DOHH2 (cell line): ENCODE results near the gene PARVB.

Experiments
- H3F3A ChIP-seq: fragments of 200-600 bp; sonication (generic), shearing (Covaris generic); 2 replicates; pipeline ENCODE4 v1.6.0; 2016; ENCODE audit warnings: antibody characterized with exemption, mild to moderate bottlenecking; ENCODE audit not compliant: control insufficient read depth, insufficient read depth
- H3K27ac ChIP-seq: fragments of 200-600 bp; sonication (generic); 2 replicates; pipeline ENCODE4 v1.5.1; 2014; ENCODE audit warnings: low read depth, mild to moderate bottlenecking, low read length, moderate library complexity
- H3K27me3 ChIP-seq: fragments of 200-600 bp; sonication (generic); 2 replicates; pipeline ENCODE4 v1.6.1; 2014; ENCODE audit warnings: mild to moderate bottlenecking, low read length, mixed read lengths; ENCODE audit not compliant: control insufficient read depth
- H3K36me3 ChIP-seq: fragments of 200-600 bp; sonication (generic); 2 replicates; pipeline ENCODE4 v1.6.1; 2014; ENCODE audit warnings: mild to moderate bottlenecking, low read length, moderate library complexity, mixed read lengths; ENCODE audit not compliant: control insufficient read depth
- H3K4me1 ChIP-seq: fragments of 200-600 bp; sonication (generic); 2 replicates; pipeline ENCODE4 v1.6.1; 2014; ENCODE audit warnings: mild to moderate bottlenecking, low read length, mixed read lengths; ENCODE audit not compliant: control insufficient read depth
- H3K4me2 ChIP-seq: fragments of 200-600 bp; sonication (generic); 2 replicates; pipeline ENCODE4 v1.6.0; 2014; ENCODE audit warnings: mild to moderate bottlenecking, low read length, moderate library complexity
- H3K4me3 ChIP-seq: fragments of 200-600 bp; sonication (generic); 2 replicates; pipeline ENCODE4 v1.5.1; 2014; ENCODE audit warnings: mild to moderate bottlenecking, low read length, mixed read lengths
- H3K79me2 ChIP-seq: fragments of 200-600 bp; sonication (generic); 2 replicates; pipeline ENCODE4 v1.6.1; 2014; ENCODE audit warnings: mild to moderate bottlenecking, low read length, mixed read lengths; ENCODE audit not compliant: control insufficient read depth
- H3K9me2 ChIP-seq: fragments of 200-600 bp; sonication (generic); replicated peaks from 2 replicates; pipeline ENCODE4 v1.6.1; 2014; ENCODE audit warnings: mild to moderate bottlenecking, low read length, mixed read lengths; ENCODE audit not compliant: control insufficient read depth
- H3K9me3 ChIP-seq: fragments of 200-600 bp; sonication (generic); 2 replicates; pipeline ENCODE4 v1.6.1; 2014; ENCODE audit warnings: antibody characterized with exemption, low read length, mixed read lengths; ENCODE audit not compliant: control insufficient read depth, insufficient read depth
- H4K20me1 ChIP-seq: fragments of 200-600 bp; sonication (generic); 2 replicates; pipeline ENCODE4 v1.6.0; 2014; ENCODE audit warnings: low read depth, mild to moderate bottlenecking, antibody characterized with exemption, low read length, moderate library complexity; ENCODE audit not compliant: control insufficient read depth, insufficient read depth
- EZH2phosphoT487 ChIP-seq: fragments of 200-600 bp; sonication (generic); IDR thresholded peaks from 2 replicates; pipeline ENCODE4 v1.6.1; 2017; ENCODE audit warnings: borderline replicate concordance, mild to moderate bottlenecking, antibody characterized with exemption, low read length, moderate library complexity, mixed read lengths
- TF ChIP-seq, protein P1 (sequence below): fragments of 200-600 bp; sonication (generic); IDR thresholded peaks from one replicate; pipeline ENCODE4 v1.5.1; 2014; ENCODE audit warnings: antibody characterized with exemption, mild to moderate bottlenecking, low read depth, low read length; ENCODE audit not compliant: poor library complexity, severe bottlenecking

PARVB gene

GRCh38 chr22:44119669-44120313 is 95.7 kb downstream of the PARVB start:
- Histone ChIP-seq H4K20me1 (no peaks in the 10 kb centered on the region), H3K9me2 (no peaks in the 10 kb centered on the region), H3K9me3 (no peaks in the 10 kb centered on the region), H3K4me2 (no peak overlapping the region), H3K36me3 (no peaks in the 10 kb centered on the region), H3K27ac (no peak overlapping the region), H3K4me1 (no peaks in the 10 kb centered on the region), H3F3A (no peaks in the 10 kb centered on the region), H3K79me2 (no peaks in the 10 kb centered on the region), H3K4me3 (no peak overlapping the region), H3K27me3 (no peaks in the 10 kb centered on the region)
- TF ChIP-seq, protein P1, sequence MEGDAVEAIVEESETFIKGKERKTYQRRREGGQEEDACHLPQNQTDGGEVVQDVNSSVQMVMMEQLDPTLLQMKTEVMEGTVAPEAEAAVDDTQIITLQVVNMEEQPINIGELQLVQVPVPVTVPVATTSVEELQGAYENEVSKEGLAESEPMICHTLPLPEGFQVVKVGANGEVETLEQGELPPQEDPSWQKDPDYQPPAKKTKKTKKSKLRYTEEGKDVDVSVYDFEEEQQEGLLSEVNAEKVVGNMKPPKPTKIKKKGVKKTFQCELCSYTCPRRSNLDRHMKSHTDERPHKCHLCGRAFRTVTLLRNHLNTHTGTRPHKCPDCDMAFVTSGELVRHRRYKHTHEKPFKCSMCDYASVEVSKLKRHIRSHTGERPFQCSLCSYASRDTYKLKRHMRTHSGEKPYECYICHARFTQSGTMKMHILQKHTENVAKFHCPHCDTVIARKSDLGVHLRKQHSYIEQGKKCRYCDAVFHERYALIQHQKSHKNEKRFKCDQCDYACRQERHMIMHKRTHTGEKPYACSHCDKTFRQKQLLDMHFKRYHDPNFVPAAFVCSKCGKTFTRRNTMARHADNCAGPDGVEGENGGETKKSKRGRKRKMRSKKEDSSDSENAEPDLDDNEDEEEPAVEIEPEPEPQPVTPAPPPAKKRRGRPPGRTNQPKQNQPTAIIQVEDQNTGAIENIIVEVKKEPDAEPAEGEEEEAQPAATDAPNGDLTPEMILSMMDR: no peak
- no peak for TF ChIP-seq EZH2phosphoT487

DNA sequence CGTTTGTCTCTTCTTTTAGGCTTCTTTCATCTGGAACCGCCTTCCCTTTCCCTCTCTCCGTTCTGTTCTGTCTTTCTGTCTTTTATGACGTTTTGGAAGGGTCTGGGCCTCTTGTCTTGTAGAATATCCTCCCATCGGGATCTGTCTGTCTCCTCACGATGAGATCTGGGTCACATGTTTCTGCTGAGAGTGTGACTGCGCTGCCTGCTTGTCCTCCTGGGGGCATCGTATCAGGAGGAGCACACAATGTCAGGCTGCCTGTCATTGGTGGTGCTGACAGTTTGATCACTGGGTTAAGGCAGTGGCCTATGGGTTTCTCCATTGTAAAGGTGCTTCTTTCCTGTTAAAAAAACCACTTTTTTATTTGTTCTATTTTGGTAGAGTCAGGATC is 96.2 kb downstream of the PARVB start:
- H3F3A ChIP-seq: no peaks in the 10 kb centered on the region
- no peaks in the 10 kb centered on the region for H3K79me2 ChIP-seq
- no peaks in the 10 kb centered on the region for H3K4me1 ChIP-seq
- no peak overlapping the region for H3K4me2 ChIP-seq
- H3K27ac ChIP-seq: no peak overlapping the region
- TF ChIP-seq, protein P1: no peak
- TF ChIP-seq EZH2phosphoT487: no peak
- no peaks in the 10 kb centered on the region for H3K9me2 ChIP-seq
- no peaks in the 10 kb centered on the region for H3K9me3 ChIP-seq
- no peaks in the 10 kb centered on the region for H3K36me3 ChIP-seq
- no peak overlapping the region for H3K4me3 ChIP-seq
- no peaks in the 10 kb centered on the region for H4K20me1 ChIP-seq
- no peaks in the 10 kb centered on the region for H3K27me3 ChIP-seq

DNA sequence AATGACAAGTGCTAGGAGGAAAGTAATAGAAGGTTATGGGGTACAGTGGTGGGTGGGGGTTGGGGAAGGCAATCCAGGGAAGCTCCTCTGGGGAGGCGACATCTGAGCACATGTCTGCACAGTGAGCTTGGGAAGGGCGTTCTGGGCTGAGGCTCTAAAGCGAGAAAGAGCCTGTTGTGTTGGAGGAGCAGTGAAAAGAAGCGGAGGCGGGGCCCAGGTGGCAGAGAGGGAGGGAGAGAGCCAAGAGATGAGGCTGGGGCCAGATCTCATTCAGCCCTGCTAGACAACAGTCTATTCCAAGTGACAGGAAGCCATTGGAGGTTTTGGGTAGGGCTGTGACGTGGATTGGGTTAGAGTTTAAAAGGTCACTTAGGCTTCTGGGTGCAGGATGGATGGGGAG is 101.3 kb downstream of the PARVB start:
- Histone ChIP-seq H3K4me3 (no peak overlapping the region), H3K9me2 (no peaks in the 10 kb centered on the region), H3F3A (no peaks in the 10 kb centered on the region), H4K20me1 (no peaks in the 10 kb centered on the region), H3K36me3 (no peaks in the 10 kb centered on the region), H3K4me1 (no peaks in the 10 kb centered on the region), H3K27ac (no peak overlapping the region), H3K79me2 (no peaks in the 10 kb centered on the region), H3K27me3 (no peaks in the 10 kb centered on the region), H3K9me3 (peaks cover 8% of the 10 kb centered on the region; the same call in 1 of the 2 replicates), H3K4me2 (no peak overlapping the region)
- no peak for TF ChIP-seq EZH2phosphoT487
- TF ChIP-seq, protein P1: no peak
